Endodermal cell (in vitro differentiated cells): Measurements from ENCODE around the gene ID4. TPM values are rescaled to one million over a fixed set of nuclear protein-coding genes. Genes with fewer than 3 reads are reported as not detected.

Experiments used
- DNase-seq: peaks from one replicate; pipeline ENCODE4 v3.0.0-alpha.2; 2017
- H3K27ac ChIP-seq: 2 replicates; pipeline ENCODE4 v1.5.1; 2013; ENCODE audit warnings: mild to moderate bottlenecking, low read depth, low read length, moderate library complexity
- H3K27me3 ChIP-seq: 2 replicates; pipeline ENCODE4 v1.6.1; 2013; ENCODE audit warnings: mild to moderate bottlenecking, low read length, moderate library complexity; ENCODE audit not compliant: insufficient read depth, control insufficient read depth, poor library complexity, severe bottlenecking
- H3K36me3 ChIP-seq: 2 replicates; pipeline ENCODE4 v1.7.0; 2013; ENCODE audit warnings: mild to moderate bottlenecking, low read length, moderate library complexity; ENCODE audit not compliant: control insufficient read depth, insufficient read depth
- H3K4me1 ChIP-seq: one replicate; pipeline ENCODE4 v1.7.0; 2013; ENCODE audit warnings: low read length; ENCODE audit not compliant: control insufficient read depth, insufficient read depth
- H3K4me3 ChIP-seq: 2 replicates; pipeline ENCODE4 v1.5.1; 2013; ENCODE audit warnings: mild to moderate bottlenecking, low read length, moderate library complexity
- H3K9ac ChIP-seq: 2 replicates; pipeline ENCODE4 v1.6.1; 2013; ENCODE audit warnings: mild to moderate bottlenecking, low read length, moderate library complexity; ENCODE audit not compliant: poor library complexity, severe bottlenecking; ENCODE audit errors: extremely low read depth
- H3K9me3 ChIP-seq: 2 replicates; pipeline ENCODE4 v1.6.1; 2013; ENCODE audit warnings: mild to moderate bottlenecking, low read length, moderate library complexity; ENCODE audit not compliant: control insufficient read depth
- H3K27ac Mint-ChIP-seq: 2 replicates; pipeline ENCODE4 v1.8.0; 2020; ENCODE audit warnings: mixed read lengths
- H3K27me3 Mint-ChIP-seq: 2 replicates; pipeline ENCODE4 v1.8.0; 2021; ENCODE audit warnings: mild to moderate bottlenecking, mixed read lengths; ENCODE audit not compliant: insufficient read depth
- H3K36me3 Mint-ChIP-seq: 2 replicates; pipeline ENCODE4 v1.8.0; 2020; ENCODE audit warnings: low read depth, mixed read lengths
- H3K4me1 Mint-ChIP-seq: 2 replicates; pipeline ENCODE4 v1.8.0; 2020; ENCODE audit warnings: mixed read lengths
- H3K4me3 Mint-ChIP-seq: 2 replicates; pipeline ENCODE4 v1.8.0; 2020; ENCODE audit warnings: mild to moderate bottlenecking, moderate library complexity, mixed read lengths
- H3K9me3 Mint-ChIP-seq: 2 replicates; pipeline ENCODE4 v1.8.0; 2020; ENCODE audit warnings: mild to moderate bottlenecking, mixed read lengths
- CTCF ChIP-seq: fragments of 200-600 bp; sonication (generic); conservative IDR thresholded peaks from 2 replicates; pipeline ENCODE4 v1.5.0; 2021; ENCODE audit warnings: antibody characterized with exemption, mild to moderate bottlenecking
- WGBS, 2 experiments: methylation state at CpG; one replicate each; pipeline versions ENCODE4 v1.1.5 to v1.1.7; 2013; ENCODE audit warnings: missing lambda C conversion rate in 2 of 2, mixed read lengths in 1 of 2; ENCODE audit not compliant: insufficient coverage in 1 of 2, insufficient read length in 1 of 2; 5-methylcytosine and 5-hydroxymethylcytosine counted together
- total RNA-seq, 2 donors: library from RNA; stranded (reverse); fragmentation: NEBNext Ultra II Directional in 1 of 2; extraction: Animal tissue kit (Norgen Biotek cat#: 25700) in 1 of 2; gene quantifications; 2 replicates in 1 of 2; 3 replicates in 1 of 2; pipeline ENCODE4 v1.2.1, GENCODE V29; 2021

The ID4 gene
- total RNA-seq, 2 donors from 2014 or later, result 38.5 to 39.3 TPM

DNA sequence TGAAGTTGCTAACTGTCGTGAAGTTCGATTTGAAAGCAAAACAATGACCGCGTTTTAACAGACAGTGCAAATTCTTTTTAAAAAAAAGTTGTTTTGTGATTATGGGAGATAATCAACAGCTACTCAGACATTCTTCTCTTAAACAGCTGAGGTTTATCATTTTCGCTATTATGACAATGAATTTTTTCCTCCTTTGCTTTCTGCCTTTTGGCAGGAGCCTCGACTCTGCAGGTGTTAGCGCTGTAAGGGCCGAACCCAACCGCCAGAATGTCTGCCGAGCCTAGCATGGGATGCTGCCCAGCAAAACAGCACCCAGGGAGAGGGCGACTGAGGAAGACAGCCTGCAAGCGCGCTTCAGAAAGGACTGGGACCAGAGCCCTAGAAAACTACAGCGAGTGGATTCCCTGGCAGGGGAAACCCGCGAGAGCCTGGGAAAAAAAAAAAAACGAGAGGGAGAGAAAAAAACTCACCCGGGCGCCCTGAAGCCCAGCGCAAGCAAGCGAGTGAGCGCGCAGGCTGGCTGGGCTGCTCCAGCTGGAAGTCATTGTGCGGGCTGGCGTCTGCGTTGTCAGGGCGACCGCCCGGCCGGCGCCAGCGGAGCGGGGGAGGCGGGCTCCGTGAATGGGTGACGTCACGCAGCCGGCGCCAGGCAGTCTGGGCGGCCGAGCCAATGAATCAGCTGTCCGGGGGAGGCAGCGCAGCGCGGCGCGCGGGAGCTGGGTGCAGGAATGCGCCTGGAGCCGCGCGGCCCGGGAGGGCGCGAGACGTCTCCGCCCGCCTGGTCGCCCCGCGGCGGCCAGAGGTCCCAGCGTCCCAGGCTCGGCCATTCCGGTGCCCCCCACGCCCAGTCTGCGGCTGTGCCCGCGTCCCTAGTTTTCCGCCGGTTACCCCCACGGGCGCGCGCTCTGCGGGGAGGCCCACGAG, 32.7 kb upstream of the ID4 start:
- H3K36me3 Mint-ChIP-seq, result peaks cover 6% of the 10 kb centered on the region
- peak overlapping the region; percentile 78 for H3K4me3 Mint-ChIP-seq
- 2 to 3% methylated on average over 28 to 77 of the region's 77 CpGs for WGBS, 2 experiments
- peaks cover 29% of the 10 kb centered on the region for H3K9me3 Mint-ChIP-seq
- peak overlapping the region; percentile 89 for H3K9ac ChIP-seq
- H3K27ac Mint-ChIP-seq, result peak overlapping the region; percentile 99
- peak overlapping the region; percentile 95 for H3K27ac ChIP-seq
- peak; percentile 98 for DNase-seq
- peaks cover 2% of the 10 kb centered on the region for H3K27me3 Mint-ChIP-seq
- no peak for TF ChIP-seq CTCF
- H3K4me1 ChIP-seq, result no peaks in the 10 kb centered on the region
- H3K4me3 ChIP-seq, result peak overlapping the region; percentile 91
- H3K27me3 ChIP-seq, result no peaks in the 10 kb centered on the region
- no peaks in the 10 kb centered on the region for H3K9me3 ChIP-seq
- peaks cover 33% of the 10 kb centered on the region for H3K4me1 Mint-ChIP-seq
- H3K36me3 ChIP-seq, result no peaks in the 10 kb centered on the region

DNA sequence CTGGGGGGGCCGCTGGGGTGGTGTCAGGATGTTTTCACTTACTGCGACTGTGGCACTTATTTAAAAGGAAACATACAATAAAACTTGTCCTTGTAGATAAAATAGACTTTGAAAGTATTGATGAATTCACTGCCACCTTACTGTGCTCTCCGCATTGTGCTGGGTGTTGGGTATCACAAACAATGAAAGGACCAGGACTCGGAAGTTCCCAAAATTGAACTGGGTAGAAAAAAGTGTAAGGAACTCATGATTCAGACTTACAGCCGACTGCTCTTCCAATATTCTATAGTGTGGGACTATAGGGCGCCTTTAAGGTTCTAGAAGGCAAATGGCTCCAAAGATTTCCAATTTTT, 32.1 kb upstream of the ID4 start:
- Histone ChIP-seq H3K4me3 (peak overlapping the region; percentile 82), H3K9ac (peak overlapping the region; percentile 89), H3K27ac (peak overlapping the region; percentile 95), H3K27me3 (no peaks in the 10 kb centered on the region), H3K4me1 (peaks cover 4% of the 10 kb centered on the region), H3K9me3 (no peaks in the 10 kb centered on the region), H3K36me3 (no peaks in the 10 kb centered on the region)
- WGBS, 2 experiments, result 71 to 84% methylated on average over 4 to 5 of the region's 6 CpGs
- TF ChIP-seq CTCF, result no peak
- peaks cover 33% of the 10 kb centered on the region for H3K4me1 Mint-ChIP-seq
- peak overlapping the region; percentile 78 for H3K4me3 Mint-ChIP-seq
- H3K9me3 Mint-ChIP-seq, result peaks cover 27% of the 10 kb centered on the region
- peak overlapping the region; percentile 98 for H3K27ac Mint-ChIP-seq
- H3K27me3 Mint-ChIP-seq, result peaks cover 2% of the 10 kb centered on the region
- no peak for DNase-seq
- H3K36me3 Mint-ChIP-seq, result peaks cover 5% of the 10 kb centered on the region

GRCh38 chr6:19806971-19807396, 30.2 kb upstream of the ID4 start:
- Histone ChIP-seq H3K9ac (no peak overlapping the region), H3K27ac (no peak overlapping the region), H3K4me1 (peaks cover 4% of the 10 kb centered on the region), H3K36me3 (no peaks in the 10 kb centered on the region), H3K27me3 (no peaks in the 10 kb centered on the region), H3K9me3 (no peaks in the 10 kb centered on the region), H3K4me3 (no peak overlapping the region)
- 96 to 97% methylated on average over 5 to 21 of the region's 21 CpGs for WGBS, 2 experiments
- Mint-ChIP-seq H3K4me1 (peaks cover 35% of the 10 kb centered on the region), H3K4me3 (no peak overlapping the region), H3K27ac (no peak overlapping the region), H3K36me3 (peaks cover 5% of the 10 kb centered on the region), H3K27me3 (peaks cover 2% of the 10 kb centered on the region), H3K9me3 (peaks cover 18% of the 10 kb centered on the region)
- no peak for DNase-seq
- no peak for TF ChIP-seq CTCF
